B cell (primary cell): ENCODE measurements around the gene GFPT2.

Experiments
- CTCF ChIP-seq: fragments of 200-600 bp; IDR thresholded peaks from one replicate; pipeline ENCODE4 v1.8.0; 2022; ENCODE audit warnings: antibody characterized with exemption, mild to moderate bottlenecking
- EZH2 ChIP-seq: IDR thresholded peaks from 2 replicates; pipeline ENCODE4 v1.6.1; 2012; ENCODE audit warnings: borderline replicate concordance, low read depth, mild to moderate bottlenecking, moderate library complexity, low read length; ENCODE audit not compliant: insufficient read depth, poor library complexity, severe bottlenecking

GRCh38 chr5:180348336-180348735 lies 4.8 kb downstream of the GFPT2 start:
- TF ChIP-seq CTCF (no peak), EZH2 (no peak)
